GM21717 (cell line): Measurements from ENCODE around the gene ENO2.
"Not testable (repeated sequence)": the region's sequence is repeated elsewhere in the genome, so short reads cannot be mapped to it uniquely, and the experiment has no call there.

ENCODE experiments used
- ATAC-seq: cut with Tn5 transposase; IDR thresholded peaks from one replicate; pipeline ENCODE4 v1.9.1; 2021; ENCODE audit warnings: mild to moderate bottlenecking, moderate library complexity; ENCODE audit not compliant: unreplicated experiment

The ENO2 gene

DNA sequence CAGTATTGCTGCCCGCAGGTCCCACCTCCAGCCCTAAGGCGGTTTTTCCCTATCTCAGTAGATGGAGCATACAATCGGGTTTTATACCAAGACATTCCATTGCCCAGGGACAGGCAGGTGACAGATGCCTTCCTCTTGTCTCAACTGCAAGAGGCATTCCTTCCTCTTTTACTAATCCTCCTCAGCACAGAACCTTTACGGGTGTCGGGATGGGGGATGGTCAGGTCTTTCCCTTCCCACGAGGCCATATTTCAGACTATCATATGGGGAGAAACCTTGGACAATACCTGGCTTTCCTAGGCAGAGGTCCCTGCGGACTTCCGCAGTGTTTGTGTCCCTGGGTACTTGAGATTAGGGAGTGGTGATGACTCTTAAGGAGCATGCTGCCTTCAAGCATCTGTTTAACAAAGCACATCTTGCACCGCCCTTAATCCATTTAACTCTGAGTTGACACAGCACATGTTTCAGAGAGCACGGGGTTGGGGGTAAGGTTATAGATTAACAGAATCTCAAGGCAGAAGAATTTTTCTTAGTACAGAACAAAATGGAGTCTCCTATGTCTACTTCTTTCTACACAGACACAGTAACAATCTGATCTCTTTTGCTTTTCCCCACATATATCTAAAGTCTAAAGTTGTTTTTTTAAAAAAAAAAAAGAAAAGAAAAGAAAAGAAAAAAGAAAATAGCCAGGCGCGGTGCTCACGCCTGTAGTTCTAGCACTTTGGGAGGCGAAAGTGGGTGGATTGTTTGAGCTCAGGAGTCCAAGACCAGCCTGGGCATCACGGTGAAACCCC lies 28.0 kb upstream of the ENO2 start:
- ATAC-seq: not testable (repeated sequence)

DNA sequence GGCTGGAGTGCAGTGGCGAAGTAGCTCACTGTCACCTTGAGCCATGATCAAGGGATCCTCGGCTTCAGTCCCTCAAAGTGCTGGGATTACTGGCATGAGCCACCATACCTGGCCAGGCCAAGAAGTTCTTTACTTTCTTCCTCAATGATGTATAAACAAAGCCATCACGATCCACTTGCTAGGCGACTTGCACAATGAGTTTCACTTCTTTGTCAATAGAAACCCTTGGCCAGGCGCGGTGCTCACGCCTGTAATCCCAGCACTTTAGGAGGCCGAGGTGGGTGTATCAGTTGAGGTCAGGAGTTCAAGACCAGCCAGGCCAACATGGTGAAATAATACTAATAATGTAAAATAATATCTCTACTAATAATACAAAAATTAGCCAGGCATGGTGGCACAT lies 26.9 kb upstream of the ENO2 start:
- no peak for ATAC-seq

DNA sequence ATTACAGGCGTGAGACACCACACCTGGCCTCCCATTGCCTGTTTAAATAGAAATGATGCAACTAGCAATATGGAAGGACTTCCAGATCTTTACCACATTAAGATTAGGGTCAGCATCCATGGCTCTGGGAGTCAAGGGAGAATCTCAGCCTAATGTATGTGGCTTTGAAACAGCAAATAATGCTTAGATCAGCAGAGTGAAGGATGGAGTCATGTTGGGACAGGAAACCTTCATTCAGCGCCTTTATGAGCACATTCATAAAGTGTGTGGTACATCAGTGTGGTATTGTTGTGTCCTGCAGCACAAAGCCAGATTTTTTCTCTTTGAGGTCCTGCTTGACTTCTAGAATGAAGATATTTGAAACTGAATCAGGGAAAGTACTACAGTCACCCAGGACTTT lies 26.0 kb upstream of the ENO2 start:
- ATAC-seq: no peak

DNA sequence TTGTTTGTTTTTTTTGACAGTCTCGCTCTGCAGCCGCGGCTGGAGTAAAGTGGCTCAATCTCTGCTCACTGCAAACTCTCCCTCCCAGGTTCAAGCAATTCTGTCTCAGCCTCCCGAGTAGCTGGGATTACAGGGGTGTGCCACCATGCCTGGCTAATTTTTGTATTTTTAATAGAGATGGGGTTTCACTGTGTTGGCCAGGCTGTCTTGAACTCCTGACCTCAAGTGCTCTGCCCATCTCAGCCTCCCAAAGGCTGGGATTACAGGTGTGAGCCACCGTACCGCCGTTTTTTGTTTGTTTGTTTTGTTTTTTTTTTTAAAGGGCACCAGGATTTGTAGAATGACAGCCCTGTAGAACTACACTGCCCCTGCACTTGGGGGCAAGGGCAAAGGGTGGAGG lies 25.6 kb upstream of the ENO2 start:
- ATAC-seq: not testable (repeated sequence)

DNA sequence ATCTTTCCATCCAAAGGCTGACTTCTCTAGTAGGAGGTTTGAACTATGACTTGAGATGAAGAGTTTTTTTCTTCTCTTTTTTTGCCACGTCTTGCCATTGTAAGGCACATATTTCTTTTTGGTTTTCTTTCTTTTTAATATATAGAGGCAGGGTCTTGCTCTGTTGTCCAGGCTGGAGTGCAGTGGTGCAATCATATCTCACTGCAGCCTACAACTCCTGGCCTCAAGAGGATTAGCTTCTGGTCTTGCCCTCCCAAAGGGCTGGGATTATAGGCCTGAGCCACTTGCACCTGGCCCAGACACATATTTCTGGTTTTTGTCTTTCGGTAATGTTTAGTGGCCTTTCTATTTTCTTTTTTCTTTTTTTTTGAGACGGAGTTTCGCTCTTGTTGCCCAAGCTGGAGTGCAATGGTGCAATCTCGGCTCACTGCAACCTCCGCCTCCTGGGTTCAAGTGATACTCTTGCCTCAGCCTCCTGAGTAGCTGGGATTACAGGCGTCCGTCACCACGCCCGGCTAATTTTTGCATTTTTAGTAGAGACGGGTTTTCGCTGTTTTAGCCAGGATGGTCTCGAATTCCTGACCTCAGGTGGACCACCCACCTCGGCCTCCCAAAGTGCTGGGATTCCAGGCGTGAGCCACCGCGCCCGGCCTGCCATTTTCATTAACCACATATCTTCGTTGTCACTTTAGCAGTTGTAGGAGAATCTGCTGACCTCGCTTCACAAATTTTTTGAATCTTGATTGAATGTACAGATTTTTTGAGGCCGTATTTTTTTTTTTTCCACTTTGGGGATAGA lies 24.4 kb upstream of the ENO2 start:
- not testable (repeated sequence) for ATAC-seq

DNA sequence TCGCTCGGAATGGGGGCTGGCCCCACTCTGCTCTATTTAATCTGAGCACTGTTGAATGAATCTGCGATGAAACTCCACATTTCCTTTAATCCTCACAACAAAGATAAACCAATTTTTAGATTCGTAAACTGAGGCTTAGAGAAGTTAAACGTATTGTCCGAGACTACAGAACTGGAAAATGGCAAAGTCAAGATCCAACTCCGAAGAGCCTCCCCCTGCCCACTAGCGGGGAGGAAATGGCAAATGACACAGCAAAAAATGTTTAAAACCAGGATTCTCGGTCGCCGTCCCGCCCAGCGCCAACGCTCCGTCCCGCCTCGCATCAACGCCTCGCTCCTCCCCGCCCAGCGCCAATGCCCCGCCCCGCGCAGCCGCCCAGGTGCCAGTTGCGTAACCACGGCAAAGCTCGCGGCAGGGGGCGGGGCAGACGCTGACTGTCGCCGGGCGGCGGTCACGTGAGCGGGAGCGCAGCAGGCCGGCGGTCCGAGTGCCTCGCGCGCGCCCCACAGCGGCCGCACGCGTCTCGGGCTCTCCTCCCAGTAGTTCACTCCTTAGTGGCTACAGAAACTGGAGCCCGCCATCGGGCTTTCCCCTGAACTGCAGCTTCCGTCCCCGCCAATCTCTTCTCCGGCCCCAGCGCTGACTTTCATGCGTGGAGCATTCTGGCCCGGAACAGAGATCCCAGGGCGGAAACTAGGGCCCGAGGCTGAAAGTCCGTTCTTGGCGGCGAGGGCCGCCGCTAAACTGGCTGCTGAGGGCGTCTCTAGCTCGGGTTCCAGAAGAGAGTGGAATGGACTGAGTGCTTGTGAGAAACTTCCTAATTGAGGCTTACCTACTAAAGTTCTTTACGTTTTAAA lies 23.4 kb upstream of the ENO2 start:
- ATAC-seq: peak; percentile 86

DNA sequence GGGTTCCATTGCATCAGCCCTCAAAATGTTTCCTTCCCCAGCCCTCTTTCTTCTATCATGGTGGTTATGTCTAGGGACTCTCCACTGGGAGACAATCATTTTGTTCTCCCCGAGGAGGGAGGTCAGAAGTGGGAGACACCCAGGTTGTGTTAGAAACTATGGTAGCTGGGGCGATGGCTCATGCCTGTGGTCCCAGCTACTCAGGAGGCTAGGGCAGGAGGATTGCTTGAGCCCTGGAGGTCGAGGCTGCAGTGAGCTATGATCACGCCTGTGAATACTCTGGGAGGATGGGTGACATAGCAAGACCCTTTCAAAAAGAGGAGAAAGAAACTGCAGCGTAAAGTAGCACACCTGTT lies 22.8 kb upstream of the ENO2 start:
- ATAC-seq: peak; percentile 14

DNA sequence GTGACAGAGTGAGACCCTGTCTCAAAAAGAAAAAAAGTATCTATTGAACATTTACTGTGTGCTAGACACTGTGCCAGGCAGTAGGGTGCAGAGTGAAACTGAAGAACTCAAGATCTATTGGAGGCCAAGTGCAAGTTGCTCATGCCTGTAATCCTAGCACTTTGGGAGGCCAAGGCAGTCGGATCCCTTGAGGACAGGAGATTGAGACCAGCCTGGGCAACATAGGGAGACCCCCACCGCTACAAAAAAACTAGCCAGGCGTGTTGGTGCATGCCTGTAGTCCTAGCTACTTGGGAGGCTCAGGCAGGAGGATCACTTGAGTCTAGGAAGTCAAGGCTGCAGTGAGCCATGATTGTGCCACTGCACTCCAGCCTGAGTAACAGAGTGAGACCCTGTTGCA lies 21.7 kb upstream of the ENO2 start:
- ATAC-seq: not testable (repeated sequence)

DNA sequence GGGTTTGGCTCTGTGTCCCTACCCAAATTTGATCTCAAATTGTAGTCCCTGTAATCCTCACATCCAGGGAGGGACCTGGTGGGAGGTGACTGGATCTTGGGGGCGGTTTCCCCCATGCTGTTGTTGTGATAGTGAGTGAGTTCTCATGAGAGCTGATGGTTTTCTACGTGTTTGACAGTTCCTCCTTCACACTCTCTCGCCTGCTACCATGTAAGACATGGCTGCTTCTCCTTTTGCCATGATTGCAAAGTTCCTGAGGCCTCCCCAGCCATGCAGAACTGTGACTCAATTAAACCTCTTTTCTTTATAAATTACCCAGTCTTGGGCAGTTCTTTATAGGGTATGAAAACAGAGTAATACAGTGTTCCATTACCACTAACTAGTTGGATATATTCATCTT lies 20.1 kb upstream of the ENO2 start:
- no peak for ATAC-seq

DNA sequence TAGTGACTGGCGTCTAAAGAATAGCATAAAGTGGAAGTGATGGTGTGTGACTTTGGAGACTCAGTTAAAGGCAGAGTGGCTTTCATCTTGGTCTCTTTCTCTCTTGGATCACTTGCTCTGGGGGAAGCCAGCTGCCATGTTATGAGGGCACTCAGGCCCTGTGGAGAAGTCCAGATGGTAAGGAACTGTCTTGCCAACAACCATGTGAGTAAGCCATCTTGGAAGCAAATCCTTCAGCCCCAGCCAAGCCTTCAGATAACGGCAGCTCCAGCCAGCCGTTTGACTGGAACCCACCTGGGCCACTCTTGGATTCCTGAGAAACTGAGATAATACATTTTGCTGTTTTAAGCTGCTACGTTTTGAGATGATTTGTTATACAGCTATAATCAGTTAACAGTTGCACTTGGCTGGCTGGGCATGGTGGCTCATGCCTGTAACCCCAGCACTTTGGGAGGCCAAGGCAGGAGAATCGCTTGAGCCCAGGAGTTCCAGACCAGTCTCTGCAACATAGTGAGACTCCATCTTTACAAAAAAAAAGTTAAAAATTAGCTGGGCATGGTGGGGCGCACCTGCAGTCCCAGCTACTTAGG lies 17.4 kb upstream of the ENO2 start:
- ATAC-seq: no peak

DNA sequence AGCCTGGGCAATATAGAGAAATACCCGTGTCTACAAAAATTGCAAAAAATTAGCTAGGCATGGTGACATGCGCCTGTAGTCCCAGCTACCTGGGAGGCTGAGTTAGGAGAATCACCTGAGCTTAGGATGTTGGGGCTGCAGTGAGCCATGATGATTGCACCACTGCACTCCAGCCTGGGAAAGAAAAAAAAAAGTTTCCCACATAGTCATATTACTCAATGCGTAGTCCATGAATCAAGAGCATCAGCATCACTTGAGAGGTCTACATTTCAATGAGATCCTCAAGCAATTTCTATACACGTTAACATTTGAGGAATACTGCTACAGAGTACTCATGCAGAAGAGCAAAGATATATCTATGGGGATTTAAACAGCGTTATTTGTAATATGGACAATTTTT lies 15.0 kb upstream of the ENO2 start:
- no peak for ATAC-seq

DNA sequence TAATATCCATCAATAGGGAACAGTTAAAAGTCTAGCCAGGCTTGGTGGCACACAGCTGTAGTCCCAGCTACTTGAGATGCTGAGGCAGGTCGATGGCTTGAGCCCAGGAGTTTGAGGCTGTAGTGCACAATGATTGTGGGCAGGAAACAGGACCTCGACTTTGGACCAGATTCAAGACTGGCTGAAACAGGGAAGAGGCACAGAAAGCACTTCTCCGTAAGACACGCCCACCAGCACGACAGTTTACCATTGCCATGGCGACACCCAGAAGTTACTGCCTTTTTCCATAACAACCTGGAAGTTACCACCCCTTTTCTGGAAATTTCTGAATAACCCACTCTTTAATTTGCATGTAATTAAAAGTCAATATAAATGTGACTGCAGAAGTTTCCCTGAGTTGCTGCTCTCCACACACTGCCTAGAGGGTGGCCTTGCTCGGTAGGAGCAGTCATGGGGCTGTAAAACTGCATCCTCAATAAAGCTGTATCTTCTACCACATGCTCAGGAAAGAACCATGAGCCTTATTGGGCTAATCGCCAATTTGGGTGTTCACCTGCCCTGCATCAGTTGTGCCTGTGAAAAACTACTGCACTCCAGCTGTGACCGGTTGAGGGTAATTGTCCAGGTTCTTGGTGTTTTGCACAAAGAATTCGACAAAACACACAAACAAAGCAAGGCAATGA lies 14.4 kb upstream of the ENO2 start:
- ATAC-seq: no peak

DNA sequence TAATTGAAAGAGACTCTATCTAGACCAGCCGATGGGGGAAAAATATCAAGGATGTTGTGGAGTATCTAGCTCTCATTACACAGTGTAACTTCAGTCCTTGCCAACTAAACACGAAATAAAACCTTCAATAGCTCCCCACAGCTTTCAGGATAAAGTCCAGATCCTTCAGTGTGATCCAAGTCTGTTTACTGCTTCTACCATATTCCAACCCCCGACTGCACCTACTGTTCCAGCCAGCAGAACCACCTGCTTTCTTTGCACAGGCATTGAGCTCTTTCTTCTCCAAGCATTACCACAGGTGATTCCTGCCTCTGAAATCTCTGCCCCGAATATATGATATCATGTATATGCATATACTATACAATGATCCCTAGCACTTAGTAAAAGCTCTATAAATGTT lies 11.9 kb upstream of the ENO2 start:
- no peak for ATAC-seq

DNA sequence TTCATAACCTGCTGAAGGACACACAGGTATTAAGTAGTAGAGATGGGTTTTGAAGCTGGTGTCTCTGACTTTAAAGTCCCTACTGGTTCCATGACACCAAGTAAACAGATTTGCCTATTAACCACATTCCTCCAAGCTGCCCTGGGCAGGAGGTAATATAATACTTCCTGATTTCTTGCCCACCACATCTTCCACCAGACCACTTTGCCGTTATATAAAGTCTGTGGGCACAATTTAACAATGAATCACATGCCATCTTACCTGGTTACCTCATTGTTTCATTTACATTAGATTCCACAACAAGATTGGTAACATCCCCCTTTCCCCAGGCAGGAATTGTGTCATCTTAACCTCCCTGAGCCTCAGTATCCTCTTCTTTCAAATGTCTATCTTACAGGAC lies 10.7 kb upstream of the ENO2 start:
- no peak for ATAC-seq

DNA sequence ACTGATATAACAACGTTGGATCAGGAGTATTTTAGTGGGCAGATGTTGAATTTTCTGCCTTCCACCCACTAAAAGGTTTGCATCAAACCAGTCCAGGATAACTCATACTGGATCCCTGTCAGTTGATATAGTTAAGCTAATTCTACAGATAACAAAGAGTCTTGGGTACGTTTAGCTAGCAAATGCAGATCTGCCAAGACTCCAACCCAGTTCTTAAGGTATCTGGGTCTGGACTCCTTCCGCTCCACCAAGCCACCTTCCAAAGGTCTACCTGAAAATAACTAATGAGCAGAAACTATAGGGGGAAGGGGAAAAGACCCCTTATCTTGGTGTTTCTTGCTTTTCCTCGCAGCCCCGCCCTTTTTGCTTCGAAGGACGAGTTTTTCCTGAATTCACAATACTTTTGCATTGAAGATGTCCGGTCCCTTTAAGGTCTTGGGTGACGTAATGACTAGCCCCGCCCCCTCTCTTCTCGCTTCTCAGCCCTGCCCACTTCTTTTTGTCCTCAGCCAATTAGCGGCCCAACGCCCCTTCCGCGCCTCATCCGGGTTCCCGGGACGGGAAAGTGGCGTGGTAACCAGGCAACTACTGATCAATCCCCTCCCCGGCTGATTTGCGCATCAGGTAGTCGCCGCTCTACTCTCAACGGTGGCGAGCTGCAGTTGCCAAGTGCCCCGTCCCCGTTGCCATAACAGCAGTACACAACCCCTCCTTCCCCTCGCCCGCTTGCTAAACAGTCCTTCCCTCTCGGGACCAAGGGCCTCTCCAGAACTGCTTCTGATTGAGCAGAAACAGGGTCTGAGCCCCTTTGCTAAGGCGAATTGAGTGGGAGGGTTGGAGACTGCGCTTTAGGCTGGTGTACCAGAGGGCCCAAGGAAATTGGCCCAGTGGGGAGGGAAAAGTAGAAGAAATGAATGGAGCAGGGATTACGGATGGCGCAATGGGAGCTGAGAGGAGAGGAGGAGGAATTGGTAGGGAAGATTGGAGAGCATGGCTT lies 9.8 kb upstream of the ENO2 start, which contains the start of gene LRRC23:
TSS of gene LRRC23 (plus strand) at position 543 of the 997 bp plus-strand sequence. CDS start 812 bp downstream, outside the sequence.
- ATAC-seq: peak; percentile 79

DNA sequence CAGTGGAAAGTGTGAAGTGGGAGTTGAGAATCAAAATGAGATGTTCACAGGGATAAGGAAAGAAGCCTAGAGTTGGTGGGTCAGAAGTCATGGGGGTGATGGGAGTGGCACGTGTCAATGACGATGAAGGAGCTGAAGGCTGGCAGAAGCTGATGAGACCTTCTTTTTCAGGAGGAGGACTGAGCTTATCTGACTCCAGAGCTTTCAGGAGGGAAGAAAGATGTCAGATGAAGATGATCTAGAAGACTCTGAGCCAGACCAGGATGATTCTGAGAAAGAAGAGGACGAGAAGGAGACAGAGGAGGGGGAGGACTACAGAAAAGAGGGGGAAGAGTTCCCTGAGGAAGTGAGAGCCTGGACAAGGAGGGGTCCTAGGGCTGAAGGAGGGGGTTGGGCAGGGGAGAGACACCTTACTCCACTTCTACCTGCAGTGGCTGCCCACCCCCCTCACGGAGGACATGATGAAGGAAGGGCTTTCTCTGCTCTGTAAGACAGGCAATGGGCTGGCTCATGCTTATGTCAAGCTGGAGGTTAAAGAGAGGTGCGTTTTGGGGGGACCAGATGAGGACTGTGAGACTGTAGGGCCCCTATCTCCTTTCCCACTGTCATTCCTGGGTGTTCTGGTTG lies 8.9 kb upstream of the ENO2 start:
- no peak for ATAC-seq

DNA sequence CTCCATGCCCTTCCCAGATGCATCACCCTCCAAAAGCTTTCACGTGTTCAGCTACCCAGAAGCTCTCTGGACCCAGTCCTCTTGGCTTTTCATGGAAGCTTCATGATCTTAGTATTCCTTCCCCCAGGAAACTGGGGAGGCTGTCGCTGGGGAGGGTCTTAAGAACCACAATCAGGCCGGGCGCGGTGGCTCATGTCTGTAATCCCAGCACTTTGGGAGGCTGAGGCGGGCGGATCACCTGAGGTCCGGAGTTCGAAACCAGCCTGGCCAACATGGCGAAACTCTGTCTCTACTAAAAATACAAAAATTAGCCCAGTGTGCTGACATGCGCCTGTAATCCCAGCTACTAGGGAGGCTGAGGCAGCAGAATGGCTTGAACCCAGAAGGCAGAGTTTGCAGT lies 6.2 kb upstream of the ENO2 start:
- not testable (repeated sequence) for ATAC-seq

DNA sequence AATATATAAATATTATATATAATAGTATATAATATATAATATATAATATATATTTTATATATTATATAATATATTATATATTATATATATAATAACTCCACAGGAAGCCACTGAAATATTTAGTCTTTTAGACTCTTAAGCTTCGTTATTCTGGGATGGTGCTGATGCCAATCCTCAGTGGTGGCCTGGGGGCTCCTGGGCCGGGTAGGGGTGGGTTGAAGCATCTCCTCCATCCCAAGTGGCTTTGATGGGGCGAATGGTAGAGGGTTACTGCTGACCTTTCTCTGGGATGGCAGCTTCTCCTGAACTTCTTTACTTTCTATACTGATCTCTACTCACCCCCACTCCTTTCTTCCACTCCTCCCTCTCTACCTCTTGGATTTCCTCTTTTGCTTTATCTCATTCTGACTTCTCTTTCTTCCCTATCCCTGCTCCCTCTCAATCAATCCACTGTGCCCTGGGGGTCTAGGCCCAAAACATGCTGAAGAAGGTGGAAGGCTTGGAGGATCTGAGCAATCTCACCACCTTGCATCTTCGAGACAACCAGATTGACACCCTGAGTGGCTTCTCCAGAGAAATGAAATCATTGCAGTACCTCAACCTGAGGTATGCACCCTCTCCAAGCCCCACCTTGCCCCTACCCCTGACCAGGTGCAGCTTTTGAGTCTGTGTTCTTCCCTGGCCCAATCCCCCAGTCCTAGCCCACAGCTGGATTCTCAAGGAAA lies 4.8 kb upstream of the ENO2 start:
- no peak for ATAC-seq
